Astrocyte (in vitro differentiated cells and primary cell): Measurements from ENCODE around the gene PFDN4.

Experiments used
- EZH2 ChIP-seq: IDR thresholded peaks from 2 replicates; pipeline ENCODE4 v1.6.1; 2012; ENCODE audit warnings: mild to moderate bottlenecking, low read length, inconsistent platforms; ENCODE audit not compliant: insufficient read depth
- TF ChIP-seq, protein P1 (sequence below): IDR thresholded peaks from 2 replicates; pipeline ENCODE4 v1.5.1; 2011; ENCODE audit warnings: low read depth, mild to moderate bottlenecking, inconsistent platforms, low read length, moderate library complexity; ENCODE audit not compliant: insufficient read depth

DNA sequence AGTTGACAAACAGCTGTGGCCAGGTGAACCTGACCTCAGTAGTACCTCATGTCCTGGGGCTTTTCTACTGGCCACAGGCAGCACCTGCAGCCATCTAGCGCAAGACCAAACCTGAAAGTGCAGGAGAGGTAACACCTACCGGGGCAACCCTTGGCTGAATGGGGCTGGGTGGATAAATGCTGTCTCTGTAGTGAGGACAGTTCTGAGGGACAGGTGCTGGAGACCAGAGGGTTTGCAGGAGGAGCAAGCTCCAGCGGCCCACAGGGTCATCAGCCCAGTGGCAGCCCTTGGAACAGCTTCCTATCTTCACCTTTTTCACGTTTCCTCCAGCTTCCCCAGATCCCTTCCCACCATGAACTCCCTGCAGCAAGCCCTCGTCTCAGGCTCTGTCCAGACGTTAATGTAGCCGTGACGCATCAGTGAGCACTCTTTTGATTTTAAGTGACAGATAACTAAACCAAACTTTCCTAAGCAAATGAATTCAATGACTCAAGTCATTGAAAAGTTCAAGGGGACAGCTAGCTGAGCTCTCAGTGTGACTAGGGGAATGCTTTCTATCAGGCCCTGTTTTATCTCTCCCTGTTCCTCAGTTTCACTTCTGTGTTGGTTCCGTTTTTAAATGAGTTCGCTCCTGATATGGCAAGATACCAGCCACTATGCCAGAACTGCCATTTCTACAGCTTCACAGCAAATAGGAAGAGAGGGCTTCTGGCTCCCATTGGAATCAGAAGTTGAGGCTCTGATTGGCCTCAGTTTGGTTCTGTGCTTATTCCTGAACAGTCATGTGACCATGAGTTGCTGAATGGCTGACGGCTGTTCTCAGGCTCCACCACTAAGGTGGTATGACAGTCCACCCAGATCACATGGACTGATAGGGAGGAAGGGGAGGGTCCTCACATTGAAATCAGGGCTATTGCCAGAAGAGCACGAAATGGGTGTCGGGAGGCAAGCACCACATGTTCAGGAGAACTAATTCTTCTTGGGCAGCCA lies 12.1 kb upstream of the PFDN4 start:
- TF ChIP-seq, protein P1, sequence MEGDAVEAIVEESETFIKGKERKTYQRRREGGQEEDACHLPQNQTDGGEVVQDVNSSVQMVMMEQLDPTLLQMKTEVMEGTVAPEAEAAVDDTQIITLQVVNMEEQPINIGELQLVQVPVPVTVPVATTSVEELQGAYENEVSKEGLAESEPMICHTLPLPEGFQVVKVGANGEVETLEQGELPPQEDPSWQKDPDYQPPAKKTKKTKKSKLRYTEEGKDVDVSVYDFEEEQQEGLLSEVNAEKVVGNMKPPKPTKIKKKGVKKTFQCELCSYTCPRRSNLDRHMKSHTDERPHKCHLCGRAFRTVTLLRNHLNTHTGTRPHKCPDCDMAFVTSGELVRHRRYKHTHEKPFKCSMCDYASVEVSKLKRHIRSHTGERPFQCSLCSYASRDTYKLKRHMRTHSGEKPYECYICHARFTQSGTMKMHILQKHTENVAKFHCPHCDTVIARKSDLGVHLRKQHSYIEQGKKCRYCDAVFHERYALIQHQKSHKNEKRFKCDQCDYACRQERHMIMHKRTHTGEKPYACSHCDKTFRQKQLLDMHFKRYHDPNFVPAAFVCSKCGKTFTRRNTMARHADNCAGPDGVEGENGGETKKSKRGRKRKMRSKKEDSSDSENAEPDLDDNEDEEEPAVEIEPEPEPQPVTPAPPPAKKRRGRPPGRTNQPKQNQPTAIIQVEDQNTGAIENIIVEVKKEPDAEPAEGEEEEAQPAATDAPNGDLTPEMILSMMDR, result no peak
- no peak for TF ChIP-seq EZH2
